ENCODE results near the gene TARBP1.

DNA sequence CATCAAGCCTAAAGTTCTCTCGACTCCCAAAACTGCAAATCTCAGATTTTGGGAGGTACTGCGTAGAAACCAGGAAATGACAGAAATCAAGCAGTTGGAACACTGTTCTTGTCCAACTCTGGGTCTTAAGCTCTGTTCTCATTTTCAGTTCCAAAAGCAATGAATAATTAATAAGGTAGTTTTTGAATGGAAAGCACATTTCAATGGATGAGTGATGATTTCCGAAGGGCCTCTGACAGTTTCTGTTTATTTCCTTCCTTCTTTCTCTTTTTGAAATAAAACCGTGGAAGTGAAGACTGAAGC lies 20.9 kb upstream of the TARBP1 start:
- TF ChIP-seq, protein P1, sequence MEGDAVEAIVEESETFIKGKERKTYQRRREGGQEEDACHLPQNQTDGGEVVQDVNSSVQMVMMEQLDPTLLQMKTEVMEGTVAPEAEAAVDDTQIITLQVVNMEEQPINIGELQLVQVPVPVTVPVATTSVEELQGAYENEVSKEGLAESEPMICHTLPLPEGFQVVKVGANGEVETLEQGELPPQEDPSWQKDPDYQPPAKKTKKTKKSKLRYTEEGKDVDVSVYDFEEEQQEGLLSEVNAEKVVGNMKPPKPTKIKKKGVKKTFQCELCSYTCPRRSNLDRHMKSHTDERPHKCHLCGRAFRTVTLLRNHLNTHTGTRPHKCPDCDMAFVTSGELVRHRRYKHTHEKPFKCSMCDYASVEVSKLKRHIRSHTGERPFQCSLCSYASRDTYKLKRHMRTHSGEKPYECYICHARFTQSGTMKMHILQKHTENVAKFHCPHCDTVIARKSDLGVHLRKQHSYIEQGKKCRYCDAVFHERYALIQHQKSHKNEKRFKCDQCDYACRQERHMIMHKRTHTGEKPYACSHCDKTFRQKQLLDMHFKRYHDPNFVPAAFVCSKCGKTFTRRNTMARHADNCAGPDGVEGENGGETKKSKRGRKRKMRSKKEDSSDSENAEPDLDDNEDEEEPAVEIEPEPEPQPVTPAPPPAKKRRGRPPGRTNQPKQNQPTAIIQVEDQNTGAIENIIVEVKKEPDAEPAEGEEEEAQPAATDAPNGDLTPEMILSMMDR (IDR thresholded peaks at IDR 0.05), result no peak
- TF ChIP-seq POLR2A (IDR thresholded peaks at IDR 0.05), result no peak

Data from thyroid gland (tissue), 4 donors.